GM23338 (cell line): Measurements from ENCODE around the gene OPTN. TPM values are rescaled to one million over a fixed set of nuclear protein-coding genes. Genes with fewer than 3 reads are reported as not detected.

Source experiments
- ATAC-seq: fragments of 200-7000 bp; cut with Tn5 transposase; 3 replicates; pipeline ENCODE4 v1.9.1; 2020
- DNase-seq: peaks from one replicate; pipeline ENCODE4 v3.0.0-alpha.2; 2015; ENCODE audit warnings: low spot score
- H2AFZ ChIP-seq: fragments of 200-600 bp; sonication (generic); 2 replicates; pipeline ENCODE4 v1.8.0; 2016; ENCODE audit warnings: antibody characterized with exemption, mild to moderate bottlenecking, moderate library complexity
- H3F3A ChIP-seq: fragments of 200-600 bp; sonication (generic); replicated peaks from 2 replicates; pipeline ENCODE4 v1.8.0; 2017; ENCODE audit warnings: antibody characterized with exemption, mixed run types, low read depth
- H3K27ac ChIP-seq: fragments of 200-600 bp; sonication (generic); 2 replicates; pipeline ENCODE4 v1.6.1; 2016; ENCODE audit warnings: low read depth
- H3K27me3 ChIP-seq: fragments of 200-600 bp; sonication (generic); 2 replicates; pipeline ENCODE4 v1.8.0; 2016; ENCODE audit warnings: mild to moderate bottlenecking, mixed run types, moderate library complexity; ENCODE audit not compliant: insufficient read depth
- H3K36me3 ChIP-seq: fragments of 200-600 bp; sonication (generic); 2 replicates; pipeline ENCODE4 v1.8.0; 2016; ENCODE audit warnings: mild to moderate bottlenecking; ENCODE audit not compliant: insufficient read depth
- H3K4me1 ChIP-seq: fragments of 200-600 bp; sonication (generic); 2 replicates; pipeline ENCODE4 v1.8.0; 2016; ENCODE audit warnings: mild to moderate bottlenecking, moderate library complexity; ENCODE audit not compliant: insufficient read depth
- H3K4me2 ChIP-seq: fragments of 200-600 bp; sonication (generic); 2 replicates; pipeline ENCODE4 v1.7.1; 2017; ENCODE audit warnings: mixed run types
- H3K4me3 ChIP-seq: fragments of 200-600 bp; sonication (generic); 2 replicates; pipeline ENCODE4 v1.6.1; 2016; ENCODE audit warnings: mixed run types
- H3K79me2 ChIP-seq: fragments of 200-600 bp; sonication (generic); replicated peaks from 2 replicates; pipeline ENCODE4 v1.8.0; 2017; ENCODE audit warnings: mild to moderate bottlenecking; ENCODE audit not compliant: insufficient read depth
- H3K9me2 ChIP-seq: fragments of 200-600 bp; sonication (generic); 2 replicates; pipeline ENCODE4 v1.8.0; 2017; ENCODE audit not compliant: insufficient read depth
- H4K20me1 ChIP-seq: fragments of 200-600 bp; sonication (generic); replicated peaks from 2 replicates; pipeline ENCODE4 v1.8.0; 2017; ENCODE audit warnings: mild to moderate bottlenecking; ENCODE audit not compliant: insufficient read depth
- H3K27ac Mint-ChIP-seq: 2 replicates; pipeline ENCODE4 v1.8.0; 2020; ENCODE audit warnings: inconsistent platforms, mild to moderate bottlenecking, moderate library complexity, mixed read lengths
- H3K27me3 Mint-ChIP-seq: 3 replicates; pipeline ENCODE4 v1.8.0; 2022; ENCODE audit warnings: low read depth, mild to moderate bottlenecking, moderate library complexity, mixed read lengths, inconsistent platforms; ENCODE audit not compliant: insufficient read depth, poor library complexity
- H3K36me3 Mint-ChIP-seq: 3 replicates; pipeline ENCODE4 v1.8.0; 2021; ENCODE audit warnings: low read depth, mild to moderate bottlenecking, inconsistent platforms, moderate library complexity, mixed read lengths
- H3K4me1 Mint-ChIP-seq: 3 replicates; pipeline ENCODE4 v1.8.0; 2020; ENCODE audit warnings: mild to moderate bottlenecking, inconsistent platforms, mixed read lengths
- H3K4me3 Mint-ChIP-seq: 3 replicates; pipeline ENCODE4 v1.8.0; 2021; ENCODE audit warnings: moderate library complexity, mild to moderate bottlenecking, inconsistent platforms, mixed read lengths
- H3K9me3 Mint-ChIP-seq: 3 replicates; pipeline ENCODE4 v1.8.0; 2020; ENCODE audit warnings: moderate library complexity, mild to moderate bottlenecking, inconsistent platforms, mixed read lengths
- CREB1 ChIP-seq: fragments of 250-450 bp; sonication (Bioruptor Pico); IDR thresholded peaks from 2 replicates; pipeline ENCODE4 v1.5.0; 2020; ENCODE audit warnings: low read depth, mild to moderate bottlenecking, moderate library complexity
- CTCF ChIP-seq, 2 experiments: fragments of 200-600 bp in 1 of 2; sonication (generic) in 1 of 2; conservative IDR thresholded peaks; 2 replicates each; pipeline versions ENCODE4 v1.5.1 to v1.6.1; 2016 to 2017; ENCODE audit warnings: antibody characterized with exemption in 2 of 2, low read depth in 2 of 2, mild to moderate bottlenecking in 2 of 2, moderate library complexity in 1 of 2
- ETS1 ChIP-seq: IDR thresholded peaks from 2 replicates; pipeline ENCODE4 v1.6.1; 2016; ENCODE audit warnings: antibody characterized with exemption
- EZH2 ChIP-seq: fragments of 200-600 bp; sonication (generic); IDR thresholded peaks from one replicate; pipeline ENCODE4 v1.8.0; 2017; ENCODE audit warnings: antibody characterized with exemption, mild to moderate bottlenecking, low read depth; ENCODE audit not compliant: unreplicated experiment
- NANOG ChIP-seq: IDR thresholded peaks from 2 replicates; pipeline ENCODE4 v1.6.1; 2016; ENCODE audit warnings: antibody characterized with exemption, borderline replicate concordance
- REST ChIP-seq: IDR thresholded peaks from one replicate; pipeline ENCODE4 v1.6.1; 2018; ENCODE audit warnings: antibody characterized with exemption; ENCODE audit not compliant: unreplicated experiment
- ZNF462 ChIP-seq: fragments of 250-450 bp; sonication (Bioruptor Pico); IDR thresholded peaks from 2 replicates; pipeline ENCODE4 v1.5.0; 2020; ENCODE audit warnings: mild to moderate bottlenecking, moderate library complexity
- polyA plus RNA-seq: library from polyadenylated mRNA; unstranded; fragments of >200 nt; fragmentation: Nextera tagmentation; extraction: Ambion mirVana; gene quantifications from 2 replicates; pipeline ENCODE4 v1.2.1, GENCODE V29; 2016
- total RNA-seq: library from RNA; depleted of rRNA; stranded (reverse); fragments of >200 nt; shearing (Covaris generic); gene quantifications from 2 replicates; pipeline ENCODE4 v1.2.3, GENCODE V29; 2014

Gene OPTN
- total and polyA plus RNA-seq, 2 experiments from 2014 or later, result 6.0 to 13.0 TPM

GRCh38 chr10:13078912-13079775 lies 20.8 kb upstream of the OPTN start:
- no peaks in the 10 kb centered on the region for H3K4me1 ChIP-seq
- no peaks in the 10 kb centered on the region for H4K20me1 ChIP-seq
- no peak overlapping the region for H3K4me3 ChIP-seq
- H3K27me3 Mint-ChIP-seq, result peaks cover 3% of the 10 kb centered on the region
- no peak for ATAC-seq
- peaks cover 63% of the 10 kb centered on the region for H3K9me3 Mint-ChIP-seq
- H2AFZ ChIP-seq, result no peak overlapping the region
- no peaks in the 10 kb centered on the region for H3F3A ChIP-seq
- H3K27me3 ChIP-seq, result no peaks in the 10 kb centered on the region
- no peak for DNase-seq
- no peak overlapping the region for H3K4me3 Mint-ChIP-seq
- H3K4me1 Mint-ChIP-seq, result no peaks in the 10 kb centered on the region
- no peaks in the 10 kb centered on the region for H3K9me2 ChIP-seq
- no peak overlapping the region for H3K27ac Mint-ChIP-seq
- H3K36me3 Mint-ChIP-seq, result peaks cover 44% of the 10 kb centered on the region
- no peak overlapping the region for H3K27ac ChIP-seq
- TF ChIP-seq REST (no peak), CREB1 (CRISPR knock-in tag) (no peak), ETS1 (no peak), EZH2 (no peak), NANOG (no peak), CTCF (conservative IDR thresholded peaks at IDR 0.05; ENCODE audit: low read depth in 2 of 2) (no peak)
- H3K4me2 ChIP-seq, result no peak overlapping the region
- no peaks in the 10 kb centered on the region for H3K79me2 ChIP-seq
- H3K36me3 ChIP-seq, result peaks cover 7% of the 10 kb centered on the region

GRCh38 chr10:13079776-13080050 lies 20.2 kb upstream of the OPTN start:
- H3K4me3 ChIP-seq, result no peak overlapping the region
- no peaks in the 10 kb centered on the region for H4K20me1 ChIP-seq
- TF ChIP-seq ZNF462 (CRISPR knock-in tag), result no peak
- TF ChIP-seq ETS1, result no peak

More at GRCh38 chr10:13079776-13080050, 20.2 kb upstream of the OPTN start:
- Histone ChIP-seq H3K9me2 (no peaks in the 10 kb centered on the region), H3K79me2 (no peaks in the 10 kb centered on the region), H3K27ac (no peak overlapping the region), H3F3A (no peaks in the 10 kb centered on the region), H2AFZ (no peak overlapping the region), H3K36me3 (peaks cover 13% of the 10 kb centered on the region), H3K27me3 (no peaks in the 10 kb centered on the region), H3K4me1 (no peaks in the 10 kb centered on the region), H3K4me2 (no peak overlapping the region)
- H3K4me3 Mint-ChIP-seq, result no peak overlapping the region
- H3K36me3 Mint-ChIP-seq, result peaks cover 50% of the 10 kb centered on the region
- no peaks in the 10 kb centered on the region for H3K4me1 Mint-ChIP-seq
- H3K27ac Mint-ChIP-seq, result no peak overlapping the region
- H3K27me3 Mint-ChIP-seq, result peaks cover 3% of the 10 kb centered on the region
- H3K9me3 Mint-ChIP-seq, result peaks cover 69% of the 10 kb centered on the region
- no peak for DNase-seq
- ATAC-seq, result no peak
